ENCODE measurements around the gene UGGT2.

DNA sequence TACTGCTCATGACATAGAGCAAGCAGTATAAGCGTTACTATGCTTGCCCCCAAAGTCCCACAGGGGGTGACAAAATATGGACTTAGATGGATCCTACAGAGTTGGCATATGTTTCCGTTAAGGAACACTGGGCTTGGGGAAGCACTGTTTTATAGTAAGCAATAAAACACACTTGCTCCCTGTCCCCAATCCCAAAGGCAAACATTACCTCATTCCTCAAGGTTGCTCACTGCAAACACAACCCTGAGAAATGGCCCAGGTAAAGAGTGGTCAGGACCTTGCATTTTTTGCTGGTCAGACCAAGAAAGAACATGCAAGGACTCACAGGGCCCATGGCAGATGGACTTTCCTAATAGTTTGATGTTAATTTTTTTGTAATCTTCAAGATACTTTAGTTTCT lies 32.3 kb downstream of the UGGT2 start:
- TF ChIP-seq, protein P1, sequence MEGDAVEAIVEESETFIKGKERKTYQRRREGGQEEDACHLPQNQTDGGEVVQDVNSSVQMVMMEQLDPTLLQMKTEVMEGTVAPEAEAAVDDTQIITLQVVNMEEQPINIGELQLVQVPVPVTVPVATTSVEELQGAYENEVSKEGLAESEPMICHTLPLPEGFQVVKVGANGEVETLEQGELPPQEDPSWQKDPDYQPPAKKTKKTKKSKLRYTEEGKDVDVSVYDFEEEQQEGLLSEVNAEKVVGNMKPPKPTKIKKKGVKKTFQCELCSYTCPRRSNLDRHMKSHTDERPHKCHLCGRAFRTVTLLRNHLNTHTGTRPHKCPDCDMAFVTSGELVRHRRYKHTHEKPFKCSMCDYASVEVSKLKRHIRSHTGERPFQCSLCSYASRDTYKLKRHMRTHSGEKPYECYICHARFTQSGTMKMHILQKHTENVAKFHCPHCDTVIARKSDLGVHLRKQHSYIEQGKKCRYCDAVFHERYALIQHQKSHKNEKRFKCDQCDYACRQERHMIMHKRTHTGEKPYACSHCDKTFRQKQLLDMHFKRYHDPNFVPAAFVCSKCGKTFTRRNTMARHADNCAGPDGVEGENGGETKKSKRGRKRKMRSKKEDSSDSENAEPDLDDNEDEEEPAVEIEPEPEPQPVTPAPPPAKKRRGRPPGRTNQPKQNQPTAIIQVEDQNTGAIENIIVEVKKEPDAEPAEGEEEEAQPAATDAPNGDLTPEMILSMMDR (IDR thresholded peaks at IDR 0.05), result no peak
- TF ChIP-seq EZH2 (IDR thresholded peaks at IDR 0.05; ENCODE audit: borderline replicate concordance, insufficient read depth, low read depth, low read length, poor library complexity, severe bottlenecking), result no peak
